NCI-H524 treated with DMSO at 0.1 percent for 48 hours (cell line): ENCODE results near the gene RSPH9.

Experiments
- DNase-seq: peaks from one replicate; lab custom pipeline; 2025; lab: John Stamatoyannopoulos, UW

RSPH9 gene, protein sequence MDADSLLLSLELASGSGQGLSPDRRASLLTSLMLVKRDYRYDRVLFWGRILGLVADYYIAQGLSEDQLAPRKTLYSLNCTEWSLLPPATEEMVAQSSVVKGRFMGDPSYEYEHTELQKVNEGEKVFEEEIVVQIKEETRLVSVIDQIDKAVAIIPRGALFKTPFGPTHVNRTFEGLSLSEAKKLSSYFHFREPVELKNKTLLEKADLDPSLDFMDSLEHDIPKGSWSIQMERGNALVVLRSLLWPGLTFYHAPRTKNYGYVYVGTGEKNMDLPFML

DNA sequence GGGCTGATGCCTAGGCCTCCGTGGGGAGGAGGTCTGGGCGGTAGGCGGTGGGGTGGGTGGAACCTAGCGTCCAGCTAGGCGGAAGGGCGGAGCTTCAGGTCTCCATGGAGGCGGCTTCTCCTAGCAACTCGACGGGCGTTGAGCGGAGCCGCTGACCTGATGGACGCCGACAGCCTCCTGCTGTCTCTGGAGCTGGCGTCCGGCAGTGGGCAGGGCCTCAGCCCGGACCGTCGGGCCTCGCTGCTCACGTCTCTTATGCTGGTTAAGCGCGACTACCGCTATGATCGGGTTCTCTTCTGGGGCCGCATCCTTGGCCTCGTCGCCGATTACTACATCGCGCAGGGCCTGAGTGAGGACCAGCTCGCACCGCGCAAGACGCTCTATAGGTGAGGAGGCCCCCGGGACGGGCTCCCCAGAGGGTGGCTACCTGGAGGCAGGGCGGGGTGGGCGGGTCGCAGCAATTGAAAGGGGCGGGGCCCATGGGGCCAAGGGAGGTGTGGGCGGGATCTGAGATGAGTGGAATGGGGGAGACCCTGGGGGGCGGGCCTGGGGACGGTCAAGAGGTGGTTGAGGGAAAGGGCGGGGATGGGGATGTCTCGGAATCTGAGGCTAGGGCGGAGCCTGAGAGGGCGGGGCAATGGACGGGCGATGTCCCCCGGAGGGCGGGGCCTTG is at the start of gene RSPH9:
TSS of gene RSPH9 (plus strand) at position 97 of the 673 bp plus-strand sequence. CDS start at position 160, 63 bp downstream.
- no peak for DNase-seq

DNA sequence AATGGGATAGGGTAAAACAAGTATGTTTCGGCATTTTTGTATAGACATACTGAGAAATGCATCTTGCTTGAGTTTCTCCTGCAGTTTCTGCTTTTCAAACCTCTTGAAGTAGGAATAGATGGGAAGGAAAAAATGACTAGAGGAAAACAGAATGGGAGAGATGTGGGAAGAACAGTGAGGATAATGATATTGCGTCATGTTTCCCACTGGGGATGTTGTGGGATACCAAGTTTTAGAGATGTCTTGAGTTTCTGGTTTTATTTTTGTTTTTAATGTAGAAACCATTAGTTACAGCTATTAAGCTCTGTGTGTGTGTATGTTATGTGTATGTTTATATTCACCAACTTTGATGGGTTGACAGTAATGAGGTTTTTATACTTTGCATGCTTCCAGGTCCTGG is 44.2 kb upstream of the RSPH9 start:
- DNase-seq: no peak

DNA sequence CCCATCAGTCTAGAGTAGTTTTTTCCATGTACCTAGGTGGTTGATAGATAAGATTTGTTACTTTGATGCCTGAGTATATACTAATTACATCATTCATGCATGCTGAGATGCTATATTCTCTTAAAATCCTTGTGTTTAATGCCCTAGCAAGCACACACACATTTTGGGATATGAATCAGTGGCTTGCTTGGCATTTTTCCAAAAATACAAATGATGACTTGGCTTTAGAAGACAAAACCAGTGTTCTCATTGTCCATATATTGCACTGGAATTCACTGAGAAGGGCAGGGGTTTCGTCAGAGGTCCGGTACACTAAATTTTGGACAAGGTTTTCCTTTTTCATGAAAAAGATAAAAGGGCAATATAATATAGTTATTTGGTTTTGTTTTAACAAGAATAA is 40.7 kb upstream of the RSPH9 start:
- DNase-seq: no peak

DNA sequence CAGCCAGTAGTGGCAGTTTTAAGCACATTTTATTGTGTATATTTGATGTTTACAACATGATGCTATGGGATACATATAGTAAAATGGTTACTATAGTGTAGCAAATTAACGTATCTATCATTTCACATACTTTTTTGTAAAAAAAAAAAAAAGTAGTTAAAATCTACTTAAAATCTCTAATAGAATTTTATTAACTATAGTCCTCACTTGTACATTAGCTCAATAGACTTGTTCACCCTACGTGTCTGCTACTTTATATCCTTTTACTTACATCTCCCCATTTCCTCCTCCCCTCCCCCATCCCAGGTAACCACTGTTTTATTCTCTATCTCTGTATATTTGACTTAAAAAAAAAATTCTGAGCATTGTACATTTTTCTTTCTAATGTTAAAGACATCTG is 38.8 kb upstream of the RSPH9 start:
- no peak for DNase-seq

DNA sequence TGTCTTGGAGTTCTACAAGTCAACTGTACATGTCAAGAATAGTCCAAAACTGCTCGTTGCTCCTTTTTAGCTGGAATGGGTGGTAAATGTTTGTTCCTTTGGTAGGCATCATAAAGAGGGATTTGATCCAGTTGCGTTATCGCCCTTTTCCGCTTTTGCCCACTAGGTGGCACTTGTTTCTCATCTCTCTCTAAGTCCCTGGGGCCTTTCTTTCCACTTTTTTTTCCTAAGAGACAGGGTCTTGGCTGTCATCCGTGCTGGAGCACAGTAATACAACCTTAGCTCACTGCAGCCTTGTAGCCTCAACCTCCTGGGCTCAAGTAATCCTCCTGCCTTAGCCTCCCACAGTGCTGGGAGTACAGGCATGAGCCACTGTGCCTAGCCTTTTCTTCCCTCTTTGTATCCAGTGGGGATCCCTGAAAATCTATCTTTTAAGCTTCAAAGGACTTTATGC is 36.5 kb upstream of the RSPH9 start:
- DNase-seq: peak; percentile 4

DNA sequence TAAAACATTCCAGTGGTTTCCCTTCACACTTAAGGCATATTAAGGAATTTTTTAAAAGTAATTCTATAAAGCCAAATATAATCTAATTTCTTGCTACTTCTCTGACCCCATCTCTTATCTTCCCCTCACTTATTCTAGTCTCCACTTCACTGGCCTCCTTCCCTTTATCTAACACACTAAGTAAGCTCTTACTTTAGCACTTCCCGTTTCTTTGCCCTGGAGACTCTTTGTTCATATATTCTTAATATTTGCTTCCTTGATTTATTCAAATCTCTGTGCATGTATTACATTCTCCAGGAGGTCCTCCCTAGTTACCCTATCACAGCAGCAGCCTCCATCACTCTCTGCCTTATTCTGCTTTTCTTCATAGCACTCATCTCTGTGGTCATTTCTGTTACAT is 36.0 kb upstream of the RSPH9 start:
- DNase-seq: no peak

DNA sequence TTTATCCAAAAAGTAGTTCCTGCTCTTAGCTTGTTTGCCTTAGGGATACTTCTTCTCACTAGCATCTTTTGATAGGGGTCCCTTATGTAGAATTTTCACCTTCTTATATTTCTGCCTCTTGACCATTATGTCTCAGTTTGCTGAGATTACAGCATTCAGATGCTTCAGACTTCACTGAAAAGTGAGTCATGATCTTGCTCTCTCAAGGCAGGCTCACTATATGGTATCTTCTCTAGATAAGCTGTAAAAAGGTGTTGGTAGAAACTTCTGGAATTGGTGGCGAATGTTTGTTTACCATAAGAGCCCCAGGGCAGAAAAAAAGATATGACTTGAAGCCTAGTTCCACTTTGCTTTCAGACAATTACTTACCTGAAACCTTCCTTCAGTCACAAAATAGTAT is 35.4 kb upstream of the RSPH9 start:
- no peak for DNase-seq

DNA sequence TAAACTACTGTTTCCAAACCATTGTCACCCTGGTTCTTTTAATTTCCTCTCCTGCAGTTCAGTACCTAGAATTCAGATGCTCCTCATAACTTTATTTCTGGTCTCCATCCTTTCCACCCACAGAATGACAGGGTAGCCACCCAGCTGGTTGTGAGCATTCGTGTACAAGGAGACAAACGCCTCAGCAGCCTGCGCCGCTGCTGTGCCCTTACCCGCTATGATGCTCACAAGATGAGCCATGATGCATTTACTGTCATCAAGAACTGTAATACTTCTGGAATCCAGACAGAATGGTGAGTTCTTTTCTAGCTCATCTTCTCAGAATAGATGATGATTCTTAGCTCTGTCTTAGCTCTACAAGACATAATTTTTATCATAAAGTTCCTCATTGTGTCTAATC is 34.4 kb upstream of the RSPH9 start:
- no peak for DNase-seq

DNA sequence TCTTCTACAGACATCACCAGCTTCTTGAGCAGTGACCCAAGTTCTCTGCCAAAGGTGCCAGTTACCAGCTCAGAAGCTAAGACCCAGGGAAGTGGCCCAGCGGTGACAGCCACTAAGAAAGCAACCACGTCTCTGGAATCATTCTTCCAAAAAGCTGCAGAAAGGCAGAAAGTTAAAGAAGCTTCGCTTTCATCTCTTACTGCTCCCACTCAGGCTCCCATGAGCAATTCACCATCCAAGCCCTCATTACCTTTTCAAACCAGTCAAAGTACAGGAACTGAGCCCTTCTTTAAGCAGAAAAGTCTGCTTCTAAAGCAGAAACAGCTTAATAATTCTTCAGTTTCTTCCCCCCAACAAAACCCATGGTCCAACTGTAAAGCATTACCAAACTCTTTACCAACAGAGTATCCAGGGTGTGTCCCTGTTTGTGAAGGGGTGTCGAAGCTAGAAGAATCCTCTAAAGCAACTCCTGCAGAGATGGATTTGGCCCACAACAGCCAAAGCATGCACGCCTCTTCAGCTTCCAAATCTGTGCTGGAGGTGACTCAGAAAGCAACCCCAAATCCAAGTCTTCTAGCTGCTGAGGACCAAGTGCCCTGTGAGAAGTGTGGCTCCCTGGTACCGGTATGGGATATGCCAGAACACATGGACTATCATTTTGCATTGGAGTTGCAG is 31.0 kb upstream of the RSPH9 start:
- DNase-seq: no peak

DNA sequence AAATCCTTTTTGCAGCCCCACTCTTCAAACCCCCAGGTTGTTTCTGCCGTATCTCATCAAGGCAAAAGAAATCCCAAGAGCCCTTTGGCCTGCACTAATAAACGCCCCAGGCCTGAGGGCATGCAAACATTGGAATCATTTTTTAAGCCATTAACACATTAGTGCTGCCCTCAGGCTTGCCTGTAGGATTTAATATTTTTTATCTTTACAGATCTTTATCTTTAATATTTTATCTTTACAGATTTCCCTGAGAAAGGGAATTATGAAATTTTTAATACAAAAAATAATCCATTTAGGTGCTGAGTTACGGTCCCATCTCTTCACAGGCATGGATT is 30.5 kb upstream of the RSPH9 start:
- no peak for DNase-seq

DNA sequence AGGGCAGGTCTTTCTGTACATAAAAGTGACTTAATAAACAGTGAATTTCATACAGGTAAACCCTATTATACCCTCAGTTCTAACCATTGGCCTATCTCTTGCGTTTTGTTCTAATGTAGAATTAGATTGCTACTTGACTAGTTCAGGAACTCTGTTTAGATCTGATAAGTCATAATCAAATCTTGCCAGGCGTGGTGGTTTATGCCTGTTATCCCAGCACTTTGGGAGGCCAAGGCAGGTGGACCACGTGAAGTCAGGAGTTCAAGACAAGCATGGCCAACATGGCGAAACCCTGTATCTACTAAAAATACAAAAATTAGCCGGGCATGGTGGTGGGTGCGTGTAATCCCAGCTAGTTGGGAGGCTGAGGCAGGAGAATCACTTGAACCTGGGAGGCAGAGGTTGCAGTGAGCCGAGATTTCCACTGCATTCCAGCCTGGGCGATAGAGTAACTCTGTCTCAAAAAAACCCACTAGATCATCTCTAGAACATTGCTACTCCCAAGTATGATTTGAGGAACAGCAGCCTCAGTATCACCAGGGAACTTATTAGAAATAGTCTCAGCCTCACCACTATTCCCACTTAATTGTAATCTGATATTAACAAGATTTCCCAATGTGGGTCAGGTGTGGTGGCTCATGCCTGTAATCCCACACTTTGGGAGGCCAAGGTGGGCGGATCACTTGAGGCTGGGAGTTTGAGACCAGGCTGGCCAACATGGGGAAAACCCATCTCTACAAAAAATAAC is 27.9 kb upstream of the RSPH9 start:
- DNase-seq: no peak

DNA sequence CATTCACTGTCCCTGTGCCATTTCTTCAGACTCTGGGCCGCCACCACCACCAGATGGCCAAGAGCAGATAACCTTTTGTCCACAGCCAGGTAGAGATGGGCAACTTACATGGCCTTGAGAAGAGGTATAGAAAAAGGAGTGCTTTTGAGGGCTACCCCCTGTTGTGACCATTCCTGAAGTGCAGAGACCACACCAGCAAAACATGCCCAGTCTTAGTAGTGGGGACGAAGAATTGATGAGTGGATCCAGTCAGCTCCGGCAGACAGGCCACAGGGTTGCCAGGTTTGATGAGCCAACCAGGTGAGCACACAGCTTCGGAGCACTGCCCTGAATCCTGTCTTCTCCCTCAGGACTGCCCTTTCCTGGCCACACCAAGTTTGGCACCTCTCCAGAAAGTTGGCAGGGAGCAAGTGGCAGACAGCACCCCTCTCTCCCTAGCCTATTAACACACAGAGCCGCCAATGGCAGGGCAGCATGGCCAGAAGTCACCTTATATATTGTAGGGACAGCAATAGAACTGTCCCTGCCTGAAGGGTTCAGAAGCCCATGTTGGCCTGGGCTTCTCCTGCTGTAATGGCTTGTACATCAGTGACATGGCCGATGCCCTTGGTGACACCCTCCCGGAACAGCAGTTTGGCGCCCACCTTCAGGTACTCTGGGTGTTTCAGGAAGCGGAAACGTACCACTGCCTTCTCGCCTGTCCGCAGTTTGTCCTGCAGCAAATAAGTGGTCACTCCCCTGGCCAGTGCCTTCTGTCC is 23.6 kb upstream of the RSPH9 start:
- DNase-seq: no peak

DNA sequence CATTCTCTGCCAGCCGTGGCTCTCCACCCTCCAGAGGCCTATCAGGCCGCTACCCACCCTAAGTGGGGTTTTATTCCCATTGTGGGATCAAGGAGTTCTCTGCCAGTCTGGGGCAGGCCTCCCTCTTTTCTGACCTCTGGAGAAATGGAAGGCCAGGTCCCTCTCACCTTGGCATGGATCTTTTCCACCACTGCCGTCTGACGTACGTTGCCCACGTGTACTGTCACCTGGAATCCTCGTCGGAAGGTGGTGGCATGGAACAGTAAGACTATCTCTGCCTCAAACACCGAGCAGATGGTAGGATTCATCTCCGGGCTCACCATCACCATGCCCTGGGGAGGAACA is 23.0 kb upstream of the RSPH9 start:
- no peak for DNase-seq

DNA sequence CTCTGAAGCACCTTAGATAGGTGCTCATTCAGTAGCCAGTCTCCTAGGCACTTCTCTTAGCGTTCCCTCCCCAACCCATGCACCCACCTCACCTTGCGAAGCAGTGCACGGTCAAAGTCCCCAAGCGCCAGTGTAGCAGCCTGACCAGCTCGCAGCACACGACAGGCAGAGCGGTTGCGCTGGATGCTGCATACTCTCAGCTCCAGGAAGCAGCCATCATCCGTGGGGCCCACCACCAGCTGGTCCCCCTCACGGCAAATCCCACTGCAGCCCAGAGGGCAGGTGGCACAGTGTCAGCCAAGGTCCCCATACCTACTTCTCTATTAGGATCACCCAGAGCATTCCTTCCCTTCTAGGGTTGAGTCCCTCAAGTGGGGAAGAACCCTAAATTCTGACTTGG is 22.3 kb upstream of the RSPH9 start:
- DNase-seq: no peak

DNA sequence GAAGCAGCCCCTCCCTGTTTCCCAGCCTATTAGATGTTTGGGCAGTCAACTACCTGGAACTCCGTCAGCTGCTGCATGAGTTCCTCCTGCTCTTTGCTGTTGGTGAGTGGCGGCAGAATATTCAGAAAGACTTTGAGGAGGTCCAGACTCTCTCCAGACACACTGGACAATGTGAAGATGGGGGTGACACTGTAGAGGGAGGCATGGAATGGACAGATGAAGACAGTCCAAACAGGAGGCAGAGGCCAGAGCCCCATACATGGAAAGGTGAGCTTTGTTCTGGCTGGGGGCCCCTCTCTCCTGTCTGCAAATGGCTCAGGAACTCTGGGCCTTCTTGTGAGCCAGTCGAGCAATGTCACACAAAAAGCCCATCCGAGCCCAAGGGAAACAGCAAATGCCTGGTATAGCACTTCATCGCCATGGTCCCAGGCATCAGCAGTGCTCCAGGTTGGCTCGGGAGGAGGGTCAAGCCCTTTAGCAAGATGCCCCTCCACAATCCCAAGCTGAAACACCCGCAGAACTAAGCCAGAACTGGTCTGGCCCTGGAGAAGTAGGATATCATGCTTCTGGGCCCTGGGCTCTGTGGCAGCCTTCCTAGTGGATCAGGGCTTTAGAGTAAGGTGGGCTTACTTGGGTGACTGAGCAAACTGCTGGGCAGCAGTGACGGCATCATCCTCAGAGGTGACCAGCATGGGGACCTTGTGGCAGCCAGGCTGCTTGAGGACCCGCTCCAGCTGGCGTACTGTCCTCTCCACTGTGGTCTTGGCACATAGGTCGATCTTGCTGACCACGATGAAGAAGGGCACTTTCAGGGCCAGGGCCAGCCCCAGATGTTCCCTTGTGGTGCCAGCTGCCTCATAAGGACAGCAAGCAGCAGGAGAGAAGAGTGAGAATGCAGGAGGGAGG is 20.7 kb upstream of the RSPH9 start:
- DNase-seq: no peak

DNA sequence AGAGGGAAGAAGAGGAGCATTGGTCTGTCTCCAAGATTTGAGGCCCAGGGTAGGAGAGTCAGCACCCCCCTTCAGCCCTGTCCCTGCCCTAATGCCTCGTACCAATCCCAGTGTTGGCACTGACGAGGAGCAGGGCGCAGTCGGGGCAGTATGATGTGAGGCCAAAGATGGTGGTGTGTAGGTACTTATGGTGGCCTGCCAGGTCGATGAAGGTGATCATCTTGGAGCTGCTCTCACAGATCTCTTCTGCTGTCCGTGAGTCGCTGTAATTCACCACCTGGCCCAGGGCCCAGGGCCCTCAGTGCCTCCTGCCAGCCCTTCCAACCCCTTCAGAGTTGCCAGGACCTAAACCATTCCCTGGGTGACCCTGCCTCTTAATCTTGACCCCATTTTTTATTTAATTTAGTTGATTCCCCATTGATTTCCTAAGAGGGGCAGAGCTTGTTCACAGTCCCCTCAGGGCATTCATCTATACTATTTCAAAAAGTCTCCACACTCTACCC is 20.0 kb upstream of the RSPH9 start:
- DNase-seq: no peak

DNA sequence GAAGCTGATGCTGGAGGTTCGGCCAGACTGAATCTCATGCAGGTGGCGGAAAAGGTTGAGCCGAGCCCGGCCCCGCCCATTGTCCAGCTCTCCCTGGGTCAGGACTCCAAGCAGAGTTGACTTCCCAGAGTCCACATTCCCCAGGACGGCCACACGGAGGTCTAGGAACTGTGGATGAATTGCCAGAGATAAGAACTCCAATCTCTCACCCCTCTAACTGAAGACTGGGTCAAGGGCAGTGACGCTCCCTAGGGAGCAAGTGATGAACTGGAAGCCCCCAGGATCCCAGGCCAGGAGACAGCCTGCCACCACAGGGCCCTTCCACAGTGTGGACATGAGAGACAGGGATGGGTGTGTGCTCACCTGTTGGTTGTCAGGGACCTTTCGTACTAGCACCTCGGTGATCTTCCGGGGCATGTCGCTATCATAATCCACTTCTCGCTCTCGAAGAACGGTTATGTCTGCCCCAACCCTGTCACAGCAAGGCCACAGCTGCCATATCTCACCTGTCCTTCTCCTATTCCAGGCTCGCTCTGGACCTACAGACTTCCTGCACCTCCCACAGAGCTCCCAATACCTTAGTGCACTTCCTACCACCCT is 19.3 kb upstream of the RSPH9 start:
- DNase-seq: no peak

DNA sequence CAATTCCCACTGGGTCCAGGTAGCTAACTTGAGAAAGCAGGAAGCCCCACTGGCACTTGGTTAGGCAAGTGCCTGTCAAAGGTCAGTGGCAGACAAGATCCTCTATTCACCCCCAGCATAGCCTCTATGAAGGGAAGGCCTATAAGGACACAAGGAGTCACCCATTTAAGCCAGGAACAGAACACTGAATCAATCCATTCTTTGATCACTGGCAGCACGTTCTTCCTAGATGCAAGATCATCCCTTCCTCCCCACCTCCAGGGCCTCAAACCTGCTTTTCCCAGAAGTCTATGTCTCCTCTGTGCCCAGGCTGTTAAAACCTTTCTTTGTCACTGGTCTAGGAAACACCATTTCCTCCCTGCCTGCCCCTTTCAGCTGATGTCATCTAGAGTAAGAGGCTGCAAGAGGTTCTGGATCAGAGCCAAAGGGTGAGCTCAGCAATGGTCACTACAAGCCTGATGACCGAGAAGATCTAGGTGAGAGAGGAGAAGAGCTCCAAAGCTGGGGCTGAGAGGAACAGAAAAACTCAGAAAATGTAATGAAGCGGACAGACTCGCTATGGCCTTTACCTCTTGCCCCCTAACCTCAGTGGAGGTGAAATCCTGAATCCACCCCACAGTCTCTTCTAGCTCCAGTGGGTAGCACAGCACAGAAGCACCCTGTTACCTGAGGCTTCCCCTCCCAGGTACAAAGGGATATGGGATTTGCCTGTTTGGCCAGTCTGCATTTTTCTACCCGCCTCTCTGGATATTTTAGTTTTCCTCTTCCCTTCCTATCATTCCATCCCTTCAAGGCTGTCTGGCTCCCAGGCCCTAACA is 17.6 kb upstream of the RSPH9 start:
- DNase-seq: no peak

DNA sequence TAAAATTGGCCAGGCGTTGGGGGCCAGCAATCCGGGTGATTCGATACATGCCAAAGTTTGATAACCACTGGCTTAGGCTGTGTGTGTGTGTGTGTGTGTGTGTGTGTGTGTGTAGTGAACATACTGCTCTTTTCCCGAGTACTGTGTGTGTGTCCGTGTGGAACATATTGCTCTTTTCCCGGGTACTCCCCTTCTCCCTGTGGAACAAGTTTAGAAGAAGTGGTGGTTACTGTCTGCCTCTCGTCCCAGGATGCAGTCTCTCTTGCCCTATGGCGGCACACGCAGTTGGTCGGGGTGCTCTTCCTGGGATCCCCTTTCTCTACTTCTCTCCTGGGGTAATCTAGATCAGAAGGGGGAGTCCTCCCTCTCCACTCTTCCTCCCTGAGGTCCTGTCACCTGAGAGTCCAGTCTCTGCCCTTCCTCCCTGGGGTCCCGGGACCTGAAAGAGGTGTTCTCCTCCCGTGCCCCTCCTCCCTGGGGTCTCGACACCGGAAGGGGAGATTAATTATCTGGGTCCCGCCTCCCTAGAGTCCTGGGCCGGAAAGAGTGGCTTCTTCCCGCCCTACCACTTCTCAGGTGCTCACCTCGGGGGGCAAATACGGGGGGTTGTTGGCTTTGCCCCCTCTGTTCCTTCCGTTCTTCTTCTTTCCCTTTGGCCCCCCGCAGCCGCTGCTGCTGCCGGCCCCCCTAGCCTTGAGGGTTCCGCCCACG is 16.3 kb upstream of the RSPH9 start:
- peak; percentile 22 for DNase-seq
